Measurements from ENCODE around the gene SLC30A1. TPM values are rescaled to one million over a fixed set of nuclear protein-coding genes. Genes with fewer than 3 reads are reported as not detected.

SLC30A1 gene
- polyA plus RNA-seq, 4 donors: 5.0 to 107 (median 8.4) TPM

- peak overlapping the region in 1 of 3 donors; percentile 81 for H3K27ac ChIP-seq (ENCODE audit: low read depth in 1 of 3, low read length in 2 of 3)
- FAIRE-seq: no peak
- H3K4me3 ChIP-seq (ENCODE audit: low read depth in 1 of 3, low read length in 3 of 3): no peak overlapping the region
- no peaks in the 10 kb centered on the region for H3K36me3 ChIP-seq (ENCODE audit: control insufficient read depth in 3 of 3, insufficient read depth in 2 of 3, low read depth in 1 of 3, low read length in 3 of 3)
- H3K9me3 ChIP-seq (ENCODE audit: control insufficient read depth in 2 of 2, insufficient read depth in 1 of 2, low read depth in 1 of 2, low read length in 1 of 2): no peaks in the 10 kb centered on the region
- 53 to 69% (median 67%) methylated on average over 12 of the region's 12 CpGs for WGBS, 3 donors
- peak in 1 of 2 donors; percentile 76 for DNase-seq
- H3K27me3 ChIP-seq (ENCODE audit: control insufficient read depth in 3 of 3, insufficient read depth in 3 of 3, low read length in 3 of 3): no peaks in the 10 kb centered on the region
- H3K4me1 ChIP-seq (ENCODE audit: control insufficient read depth in 3 of 3, insufficient read depth in 2 of 3, low read depth in 1 of 3, low read length in 2 of 3): peaks cover 0 to 44% (median 0%) of the 10 kb centered on the region in 3 donors
Measured at GRCh38 chr1:211551638-211552460, 27.1 kb downstream of the SLC30A1 start.

- Histone ChIP-seq H3K27me3 (ENCODE audit: control insufficient read depth in 3 of 3, insufficient read depth in 3 of 3, low read length in 3 of 3) (no peaks in the 10 kb centered on the region), H3K4me3 (ENCODE audit: low read depth in 1 of 3, low read length in 3 of 3) (no peak overlapping the region), H3K27ac (ENCODE audit: low read depth in 1 of 3, low read length in 2 of 3) (peak overlapping the region in 1 of 3 donors; percentile 95), H3K9me3 (ENCODE audit: control insufficient read depth in 2 of 2, insufficient read depth in 1 of 2, low read depth in 1 of 2, low read length in 1 of 2) (no peaks in the 10 kb centered on the region), H3K4me1 (ENCODE audit: control insufficient read depth in 3 of 3, insufficient read depth in 2 of 3, low read depth in 1 of 3, low read length in 2 of 3) (peaks cover 0 to 45% (median 0%) of the 10 kb centered on the region in 3 donors), H3K36me3 (ENCODE audit: control insufficient read depth in 3 of 3, insufficient read depth in 2 of 3, low read depth in 1 of 3, low read length in 3 of 3) (no peaks in the 10 kb centered on the region)
- no peak for FAIRE-seq
- no peak for DNase-seq
- WGBS, 3 donors: 75 to 84% (median 79%) methylated on average over 6 of the region's 6 CpGs
Measured at GRCh38 chr1:211549092-211549711, 29.8 kb downstream of the SLC30A1 start.

- peak; percentile 81 to 96 for DNase-seq
- Histone ChIP-seq H3K36me3 (ENCODE audit: control insufficient read depth in 3 of 3, insufficient read depth in 2 of 3, low read depth in 1 of 3, low read length in 3 of 3) (no peaks in the 10 kb centered on the region), H3K4me3 (ENCODE audit: low read depth in 1 of 3, low read length in 3 of 3) (no peak overlapping the region), H3K27ac (ENCODE audit: low read depth in 1 of 3, low read length in 2 of 3) (peak overlapping the region in 1 of 3 donors; percentile 95), H3K9me3 (ENCODE audit: control insufficient read depth in 2 of 2, insufficient read depth in 1 of 2, low read depth in 1 of 2, low read length in 1 of 2) (no peaks in the 10 kb centered on the region), H3K27me3 (ENCODE audit: control insufficient read depth in 3 of 3, insufficient read depth in 3 of 3, low read length in 3 of 3) (no peaks in the 10 kb centered on the region), H3K4me1 (ENCODE audit: control insufficient read depth in 3 of 3, insufficient read depth in 2 of 3, low read depth in 1 of 3, low read length in 2 of 3) (peaks cover 0 to 46% (median 0%) of the 10 kb centered on the region in 3 donors)
- 22 to 60% (median 47%) methylated on average over 9 of the region's 9 CpGs for WGBS, 3 donors
- FAIRE-seq: no peak
Measured at GRCh38 chr1:211548321-211549091, 30.5 kb downstream of the SLC30A1 start.

GRCh38 chr1:211547710-211548109 is 31.3 kb downstream of the SLC30A1 start:
- H3K36me3 ChIP-seq (ENCODE audit: control insufficient read depth in 3 of 3, insufficient read depth in 2 of 3, low read depth in 1 of 3, low read length in 3 of 3): no peaks in the 10 kb centered on the region
- no peaks in the 10 kb centered on the region for H3K9me3 ChIP-seq (ENCODE audit: control insufficient read depth in 2 of 2, insufficient read depth in 1 of 2, low read depth in 1 of 2, low read length in 1 of 2)
- no peak overlapping the region for H3K4me3 ChIP-seq (ENCODE audit: low read depth in 1 of 3, low read length in 3 of 3)
- peak overlapping the region in 1 of 3 donors; percentile 95 for H3K27ac ChIP-seq (ENCODE audit: low read depth in 1 of 3, low read length in 2 of 3)
- DNase-seq (no peak), FAIRE-seq (no peak)
- peaks cover 0 to 54% (median 0%) of the 10 kb centered on the region in 3 donors for H3K4me1 ChIP-seq (ENCODE audit: control insufficient read depth in 3 of 3, insufficient read depth in 2 of 3, low read depth in 1 of 3, low read length in 2 of 3)
- WGBS, 3 donors: 67 to 76% (median 74%) methylated on average over 6 of the region's 6 CpGs
- H3K27me3 ChIP-seq (ENCODE audit: control insufficient read depth in 3 of 3, insufficient read depth in 3 of 3, low read length in 3 of 3): no peaks in the 10 kb centered on the region

GRCh38 chr1:211546543-211546942 is 32.4 kb downstream of the SLC30A1 start:
- FAIRE-seq (no peak), DNase-seq (no peak)
- 72 to 76% (median 75%) methylated on average over 7 of the region's 7 CpGs for WGBS, 3 donors
- no peaks in the 10 kb centered on the region for H3K9me3 ChIP-seq (ENCODE audit: control insufficient read depth in 2 of 2, insufficient read depth in 1 of 2, low read depth in 1 of 2, low read length in 1 of 2)
- H3K36me3 ChIP-seq (ENCODE audit: control insufficient read depth in 3 of 3, insufficient read depth in 2 of 3, low read depth in 1 of 3, low read length in 3 of 3): no peaks in the 10 kb centered on the region
- H3K27me3 ChIP-seq (ENCODE audit: control insufficient read depth in 3 of 3, insufficient read depth in 3 of 3, low read length in 3 of 3): no peaks in the 10 kb centered on the region
- H3K27ac ChIP-seq (ENCODE audit: low read depth in 1 of 3, low read length in 2 of 3): no peak overlapping the region
- H3K4me1 ChIP-seq (ENCODE audit: control insufficient read depth in 3 of 3, insufficient read depth in 2 of 3, low read depth in 1 of 3, low read length in 2 of 3): peaks cover 0 to 56% (median 0%) of the 10 kb centered on the region in 3 donors
- H3K4me3 ChIP-seq (ENCODE audit: low read depth in 1 of 3, low read length in 3 of 3): no peak overlapping the region

GRCh38 chr1:211543025-211543424 is 35.9 kb downstream of the SLC30A1 start:
- no peaks in the 10 kb centered on the region for H3K27me3 ChIP-seq (ENCODE audit: control insufficient read depth in 3 of 3, insufficient read depth in 3 of 3, low read length in 3 of 3)
- peak overlapping the region in 1 of 3 donors; percentile 79 for H3K27ac ChIP-seq (ENCODE audit: low read depth in 1 of 3, low read length in 2 of 3)
- no peaks in the 10 kb centered on the region for H3K36me3 ChIP-seq (ENCODE audit: control insufficient read depth in 3 of 3, insufficient read depth in 2 of 3, low read depth in 1 of 3, low read length in 3 of 3)
- H3K4me3 ChIP-seq (ENCODE audit: low read depth in 1 of 3, low read length in 3 of 3): no peak overlapping the region
- peaks cover 0 to 15% of the 10 kb centered on the region in 2 donors for H3K9me3 ChIP-seq (ENCODE audit: control insufficient read depth in 2 of 2, insufficient read depth in 1 of 2, low read depth in 1 of 2, low read length in 1 of 2)
- DNase-seq (peak; percentile 50 to 69), FAIRE-seq (no peak)
- 25 to 66% (median 45%) methylated on average over 4 of the region's 4 CpGs for WGBS, 3 donors
- H3K4me1 ChIP-seq (ENCODE audit: control insufficient read depth in 3 of 3, insufficient read depth in 2 of 3, low read depth in 1 of 3, low read length in 2 of 3): peaks cover 0 to 33% (median 0%) of the 10 kb centered on the region in 3 donors

- H3K27ac ChIP-seq (ENCODE audit: low read depth in 1 of 3, low read length in 2 of 3): peak overlapping the region in 1 of 3 donors; percentile 79
- peaks cover 0 to 27% (median 0%) of the 10 kb centered on the region in 3 donors for H3K4me1 ChIP-seq (ENCODE audit: control insufficient read depth in 3 of 3, insufficient read depth in 2 of 3, low read depth in 1 of 3, low read length in 2 of 3)
- no peak for FAIRE-seq
- no peaks in the 10 kb centered on the region for H3K27me3 ChIP-seq (ENCODE audit: control insufficient read depth in 3 of 3, insufficient read depth in 3 of 3, low read length in 3 of 3)
- H3K9me3 ChIP-seq (ENCODE audit: control insufficient read depth in 2 of 2, insufficient read depth in 1 of 2, low read depth in 1 of 2, low read length in 1 of 2): peaks cover 0 to 15% of the 10 kb centered on the region in 2 donors
- H3K36me3 ChIP-seq (ENCODE audit: control insufficient read depth in 3 of 3, insufficient read depth in 2 of 3, low read depth in 1 of 3, low read length in 3 of 3): no peaks in the 10 kb centered on the region
- peak; percentile 52 to 79 for DNase-seq
- WGBS, 3 donors: 15 to 42% (median 25%) methylated on average over 7 of the region's 7 CpGs
- no peak overlapping the region for H3K4me3 ChIP-seq (ENCODE audit: low read depth in 1 of 3, low read length in 3 of 3)
Measured at GRCh38 chr1:211541720-211542477, 37.1 kb downstream of the SLC30A1 start.

Measured in small intestine (tissue), 7 donors.